Activated naive CD4-positive, alpha-beta T cell treated with anti-CD3 and anti-CD28 coated beads for 36 hours (primary cell): ENCODE measurements around the gene HS1BP3. TPM values are rescaled to one million over a fixed set of nuclear protein-coding genes. Genes with fewer than 3 reads are reported as not detected.

Source experiments
- CTCF ChIA-PET: fragments of 350-600 bp; sonication (Branson Sonifier 250); formaldehyde crosslinking; loops from one replicate; lab custom pipeline; 2021; ENCODE audit warnings: antibody characterized with exemption; lab: Charles Lee
- DNase-seq: peaks from one replicate; pipeline ENCODE4 v3.0.0-alpha.2; 2020
- H3K27ac Mint-ChIP-seq: one replicate; pipeline ENCODE4 v1.8.0; 2021; ENCODE audit warnings: mild to moderate bottlenecking, mixed read lengths
- H3K27me3 Mint-ChIP-seq: one replicate; pipeline ENCODE4 v1.8.0; 2021; ENCODE audit warnings: low read depth, mixed read lengths
- H3K36me3 Mint-ChIP-seq: one replicate; pipeline ENCODE4 v1.8.0; 2021; ENCODE audit warnings: low read depth, mixed read lengths
- H3K4me1 Mint-ChIP-seq: one replicate; pipeline ENCODE4 v1.8.0; 2021; ENCODE audit warnings: low read depth, mixed read lengths
- H3K4me3 Mint-ChIP-seq: one replicate; pipeline ENCODE4 v1.8.0; 2021; ENCODE audit warnings: mild to moderate bottlenecking, moderate library complexity, mixed read lengths
- H3K9me3 Mint-ChIP-seq: one replicate; pipeline ENCODE4 v1.8.0; 2021; ENCODE audit warnings: mixed read lengths
- intact Hi-C: fragments of 100-400 bp; cut with micrococcal nuclease; formaldehyde crosslinking; loops from one replicate; pipeline ENCODE4 v1.15.1; 2023
- total RNA-seq, 2 experiments: library from RNA; stranded (reverse); gene quantifications; one replicate each; pipeline ENCODE4 v1.2.3, GENCODE V29; 2021

Gene HS1BP3
- total RNA-seq, 2 experiments from 2014 or later = 6.0 to 6.1 TPM

- Mint-ChIP-seq H3K36me3 (peaks cover 2% of the 10 kb centered on the region), H3K9me3 (peaks cover 4% of the 10 kb centered on the region), H3K4me3 (no peak overlapping the region), H3K4me1 (peaks cover 9% of the 10 kb centered on the region), H3K27me3 (no peaks in the 10 kb centered on the region), H3K27ac (peak overlapping the region; percentile 16)
- intact Hi-C loops = no loop called here
- peak; percentile 32 for DNase-seq
- CTCF ChIA-PET = interaction anchor here (0.6 to 1.7 kb wide), 3 partner anchors 67 to 206 kb away, joined by 3 to 5 read pairs (median 5); partner anchors contain the start of gene HS1BP3
These were observed 74.2 kb downstream of the HS1BP3 start for GRCh38 chr2:20576598-20577115.

GRCh38 chr2:20575935-20576597, 74.8 kb downstream of the HS1BP3 start:
- Mint-ChIP-seq H3K36me3 (peaks cover 2% of the 10 kb centered on the region), H3K9me3 (peaks cover 4% of the 10 kb centered on the region), H3K27me3 (no peaks in the 10 kb centered on the region), H3K4me1 (peaks cover 9% of the 10 kb centered on the region), H3K27ac (peak overlapping the region; percentile 16), H3K4me3 (no peak overlapping the region)
- no peak for DNase-seq
- intact Hi-C loops = no loop called here
- CTCF ChIA-PET = interaction anchor here (0.6 to 1.7 kb wide), 3 partner anchors 68 to 344 kb away, joined by 3 to 5 read pairs (median 3); partner anchors contain the start of gene HS1BP3

DNA sequence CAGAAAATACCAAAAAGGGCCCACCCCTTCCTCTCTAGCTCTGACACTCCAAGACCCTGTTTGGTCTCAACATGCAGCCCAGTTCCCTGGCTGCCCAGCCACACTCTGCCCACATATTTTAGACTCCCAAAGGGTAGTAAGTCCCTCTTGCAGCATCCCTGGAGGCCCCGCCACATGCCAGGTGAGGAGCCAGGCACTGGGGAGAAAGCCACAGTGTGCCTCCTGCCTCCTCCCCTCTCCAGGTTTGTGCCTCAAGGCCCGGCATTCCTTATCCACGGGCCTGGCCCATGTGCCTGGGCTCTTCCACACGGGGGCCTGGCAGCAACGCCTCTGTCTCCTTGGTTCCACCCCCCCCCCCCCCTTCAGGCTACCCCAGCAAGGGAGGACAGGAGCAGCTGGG, 75.5 kb downstream of the HS1BP3 start:
- H3K9me3 Mint-ChIP-seq = no peaks in the 10 kb centered on the region
- no peak overlapping the region for H3K4me3 Mint-ChIP-seq
- no peak overlapping the region for H3K27ac Mint-ChIP-seq
- CTCF ChIA-PET = interaction anchor here (1.7 kb wide), 1 partner anchor 75 kb away, joined by 5 read pairs; the partner anchor contains the start of gene HS1BP3
- H3K27me3 Mint-ChIP-seq = no peaks in the 10 kb centered on the region
- intact Hi-C loops = no loop called here
- DNase-seq = no peak
- no peaks in the 10 kb centered on the region for H3K36me3 Mint-ChIP-seq
- peaks cover 9% of the 10 kb centered on the region for H3K4me1 Mint-ChIP-seq

DNA sequence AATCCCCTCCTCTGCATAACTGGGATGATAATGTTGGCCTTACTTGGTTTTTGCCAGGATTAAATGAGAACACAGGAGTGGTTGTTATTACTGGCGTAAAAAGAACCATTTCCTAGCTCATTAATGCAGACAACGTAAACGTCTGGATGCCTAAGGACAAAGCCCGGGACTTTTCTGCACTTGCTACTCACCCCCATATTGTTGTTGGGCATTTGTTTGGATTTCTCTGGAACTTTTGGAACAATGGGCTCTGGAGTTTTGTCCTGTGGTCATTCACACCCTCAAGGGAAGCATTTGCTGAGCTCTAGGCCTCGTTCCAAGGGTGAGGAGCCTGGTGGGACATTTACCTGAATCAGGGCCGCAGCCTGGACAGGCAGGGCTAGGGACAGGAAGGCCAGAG, 76.0 kb downstream of the HS1BP3 start:
- H3K9me3 Mint-ChIP-seq = no peaks in the 10 kb centered on the region
- no peaks in the 10 kb centered on the region for H3K36me3 Mint-ChIP-seq
- H3K27ac Mint-ChIP-seq = no peak overlapping the region
- DNase-seq = no peak
- H3K4me3 Mint-ChIP-seq = no peak overlapping the region
- CTCF ChIA-PET = interaction anchor here (1.7 kb wide), 1 partner anchor 76 kb away, joined by 5 read pairs; the partner anchor contains the start of gene HS1BP3
- peaks cover 9% of the 10 kb centered on the region for H3K4me1 Mint-ChIP-seq
- H3K27me3 Mint-ChIP-seq = no peaks in the 10 kb centered on the region
- intact Hi-C loops = no loop called here

- H3K27ac Mint-ChIP-seq = no peak overlapping the region
- peaks cover 9% of the 10 kb centered on the region for H3K4me1 Mint-ChIP-seq
- intact Hi-C loops = no loop called here
- no peaks in the 10 kb centered on the region for H3K9me3 Mint-ChIP-seq
- H3K27me3 Mint-ChIP-seq = no peaks in the 10 kb centered on the region
- CTCF ChIA-PET = no interaction called here
- no peak overlapping the region for H3K4me3 Mint-ChIP-seq
- H3K36me3 Mint-ChIP-seq = no peaks in the 10 kb centered on the region
- DNase-seq = no peak
These were observed 76.4 kb downstream of the HS1BP3 start for GRCh38 chr2:20574423-20574911.

DNA sequence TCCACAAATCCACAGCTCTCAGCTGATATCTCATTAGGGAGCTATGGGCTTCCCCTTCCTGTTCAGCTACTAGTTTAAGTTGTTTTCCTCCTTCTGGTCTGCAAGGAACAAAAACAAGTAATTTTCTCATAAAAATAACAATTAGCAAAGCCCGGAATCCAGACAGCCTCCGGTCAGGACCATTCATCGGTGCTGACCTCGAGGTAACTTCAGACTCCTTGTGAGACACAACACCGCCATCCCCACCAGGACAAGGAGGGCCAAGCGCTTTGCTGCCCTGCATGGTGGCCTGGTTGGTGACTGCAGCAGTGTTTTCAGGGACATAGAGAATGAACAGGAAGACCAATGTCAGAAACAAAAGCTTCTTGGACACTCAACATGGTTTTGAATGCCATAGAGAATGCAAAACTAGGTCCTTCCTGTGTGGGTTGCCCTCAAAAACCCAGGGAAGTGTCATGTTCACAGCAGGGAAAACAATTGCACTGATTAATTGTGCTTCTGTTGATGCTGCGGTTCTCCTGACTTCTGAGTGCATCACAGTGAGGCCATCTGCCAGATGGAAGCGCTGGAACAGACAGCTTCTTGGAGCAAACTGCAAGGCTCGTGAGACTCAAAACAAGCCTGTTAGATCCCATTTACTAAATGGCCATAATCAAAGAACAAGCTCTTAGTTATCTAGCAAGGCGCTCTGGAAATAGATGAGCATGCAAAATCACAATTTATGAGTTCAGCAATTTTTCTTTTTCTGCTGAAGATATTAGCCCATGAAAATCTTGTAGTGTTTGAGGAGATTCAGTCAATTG, 77.1 kb downstream of the HS1BP3 start:
- no peak for DNase-seq
- Mint-ChIP-seq H3K9me3 (no peaks in the 10 kb centered on the region), H3K36me3 (no peaks in the 10 kb centered on the region), H3K27ac (no peak overlapping the region), H3K27me3 (no peaks in the 10 kb centered on the region), H3K4me1 (peaks cover 9% of the 10 kb centered on the region), H3K4me3 (no peak overlapping the region)
- CTCF ChIA-PET = interaction anchor here (1.0 kb wide), 1 partner anchor 16 kb away, joined by 3 read pairs; no protein-coding TSS in a partner anchor
- intact Hi-C loops = no loop called here

DNA sequence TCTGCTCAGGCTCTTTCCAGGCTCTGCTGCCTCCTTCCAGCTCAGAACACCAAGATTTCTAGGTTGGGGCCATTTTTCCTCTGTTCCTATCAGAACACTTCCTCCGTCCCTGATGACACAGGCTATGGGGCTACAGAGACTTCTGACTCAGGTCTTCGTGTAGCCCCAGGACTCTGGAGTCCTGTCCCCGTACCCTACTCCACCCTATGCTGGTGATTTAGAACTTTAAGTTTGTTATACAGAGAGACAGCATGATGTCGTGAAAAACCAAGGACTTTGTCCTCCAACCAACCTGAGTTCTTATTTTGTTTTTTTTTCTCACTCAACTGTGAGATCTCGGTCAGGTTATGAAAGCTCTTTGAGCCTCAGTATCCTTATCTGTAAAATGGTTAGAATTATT, 78.7 kb downstream of the HS1BP3 start:
- intact Hi-C loops = no loop called here

DNA sequence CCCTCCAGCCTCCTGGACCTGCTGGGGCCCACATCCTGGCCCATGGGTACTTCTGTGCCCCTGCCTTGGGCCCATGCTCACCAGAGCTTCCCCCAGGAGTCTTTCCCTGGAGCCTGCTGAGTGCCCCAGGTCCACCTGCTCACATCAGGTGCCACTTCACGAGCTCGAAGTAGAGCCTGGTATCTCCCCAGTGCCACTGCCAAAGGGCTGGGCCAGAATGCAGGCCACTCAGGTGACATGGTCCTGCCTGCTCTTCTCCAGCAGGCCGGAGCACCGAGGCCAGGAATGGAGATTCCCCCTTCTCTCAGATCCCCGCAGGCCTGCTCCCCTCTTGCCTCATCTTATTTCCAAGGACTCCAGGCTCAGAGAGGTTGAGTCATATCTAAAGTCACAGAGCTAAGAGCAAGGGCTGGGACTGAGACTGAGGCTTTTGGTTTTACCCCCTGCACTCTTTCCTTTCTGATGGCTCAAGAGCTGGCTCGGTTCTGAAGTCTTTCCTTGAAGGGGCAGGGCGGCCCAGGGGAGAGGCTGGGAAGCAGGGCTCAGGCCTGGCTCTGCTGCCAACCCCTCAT, 79.2 kb downstream of the HS1BP3 start:
- Mint-ChIP-seq H3K36me3 (no peaks in the 10 kb centered on the region), H3K27me3 (no peaks in the 10 kb centered on the region), H3K4me1 (peaks cover 6% of the 10 kb centered on the region), H3K9me3 (no peaks in the 10 kb centered on the region), H3K4me3 (no peak overlapping the region), H3K27ac (no peak overlapping the region)
- intact Hi-C loops = no loop called here
- no peak for DNase-seq
- CTCF ChIA-PET = interaction anchor here (0.7 kb wide), 1 partner anchor 69 kb away, joined by 3 read pairs; no protein-coding TSS in a partner anchor

More for the DNA sequence above, 78.7 kb downstream of the HS1BP3 start:
- Mint-ChIP-seq H3K9me3 (no peaks in the 10 kb centered on the region), H3K27me3 (no peaks in the 10 kb centered on the region), H3K27ac (no peak overlapping the region), H3K4me1 (peaks cover 9% of the 10 kb centered on the region), H3K4me3 (no peak overlapping the region), H3K36me3 (no peaks in the 10 kb centered on the region)
- CTCF ChIA-PET = interaction anchor here (0.7 kb wide), 1 partner anchor 68 kb away, joined by 3 read pairs; no protein-coding TSS in a partner anchor
- no peak for DNase-seq

DNA sequence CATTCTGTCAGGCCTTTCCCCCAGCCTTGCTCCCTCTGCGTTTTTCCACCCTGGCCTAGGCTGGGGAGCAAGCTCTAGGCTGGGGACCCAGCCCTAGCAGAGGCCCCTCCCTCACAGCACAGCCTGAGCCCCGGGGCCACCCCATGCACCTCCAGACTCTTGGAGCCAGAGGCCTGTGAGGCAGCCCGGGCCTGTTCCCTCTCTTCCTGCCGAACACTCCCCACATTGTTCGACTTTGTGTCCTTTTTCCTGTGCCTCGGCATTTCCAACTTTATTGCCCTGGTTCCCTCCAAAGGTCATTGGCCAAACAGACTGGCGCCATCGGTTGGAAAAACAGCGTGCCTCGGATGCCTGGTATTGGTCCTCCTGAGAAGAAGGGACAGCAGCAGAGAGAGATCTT, 79.7 kb downstream of the HS1BP3 start:
- no peak overlapping the region for H3K4me3 Mint-ChIP-seq
- intact Hi-C loops = no loop called here
- peaks cover under 1% of the 10 kb centered on the region for H3K4me1 Mint-ChIP-seq
- DNase-seq = no peak
- CTCF ChIA-PET = interaction anchor here (0.7 kb wide), 1 partner anchor 69 kb away, joined by 3 read pairs; no protein-coding TSS in a partner anchor
- no peaks in the 10 kb centered on the region for H3K36me3 Mint-ChIP-seq
- no peaks in the 10 kb centered on the region for H3K27me3 Mint-ChIP-seq
- H3K27ac Mint-ChIP-seq = no peak overlapping the region
- no peaks in the 10 kb centered on the region for H3K9me3 Mint-ChIP-seq

- intact Hi-C loops = no loop called here
These were observed 80.6 kb downstream of the HS1BP3 start for GRCh38 chr2:20570249-20570648.

DNA sequence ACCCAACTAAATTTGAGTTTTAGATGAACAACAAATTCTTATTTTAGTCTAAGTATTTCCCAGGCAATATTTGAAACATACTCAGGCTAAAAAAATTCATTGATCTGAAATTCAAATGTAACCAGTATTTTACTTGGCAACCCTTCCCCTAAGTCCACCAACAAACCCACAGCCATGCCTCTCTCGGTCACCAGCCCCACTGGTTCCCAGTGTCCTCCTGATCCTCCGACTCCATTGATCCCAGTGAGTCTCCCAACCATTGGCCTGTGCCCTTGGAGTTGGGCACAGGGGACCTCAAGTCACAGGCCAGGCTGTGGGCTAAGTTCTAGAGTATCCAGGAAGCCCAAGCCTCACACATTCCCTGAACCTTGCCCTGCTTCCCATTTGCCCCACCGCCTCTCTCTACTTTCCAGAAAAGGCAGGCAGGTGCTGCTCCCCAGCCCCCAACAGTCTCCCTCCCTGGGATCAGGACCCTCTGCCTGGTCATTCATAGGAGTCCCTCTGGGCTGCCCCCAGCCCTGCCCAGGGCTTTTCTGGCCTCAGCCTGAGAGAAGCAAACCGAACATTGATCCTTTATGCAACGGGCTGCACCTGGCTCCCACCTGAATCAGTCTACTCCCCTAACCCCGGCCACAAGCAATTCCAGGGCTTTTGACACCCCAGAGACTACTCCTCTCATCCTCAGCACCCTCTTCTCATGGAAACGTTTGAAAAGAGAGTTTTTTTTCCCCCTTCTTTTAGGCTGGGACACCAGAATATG, 81.3 kb downstream of the HS1BP3 start:
- Mint-ChIP-seq H3K27me3 (peaks cover 3% of the 10 kb centered on the region), H3K4me1 (no peaks in the 10 kb centered on the region), H3K36me3 (no peaks in the 10 kb centered on the region), H3K9me3 (no peaks in the 10 kb centered on the region), H3K27ac (no peak overlapping the region), H3K4me3 (no peak overlapping the region)
- intact Hi-C loops = no loop called here
- CTCF ChIA-PET = no interaction called here
- no peak for DNase-seq

More at GRCh38 chr2:20570249-20570648, 80.6 kb downstream of the HS1BP3 start:
- H3K4me1 Mint-ChIP-seq = no peaks in the 10 kb centered on the region
- H3K4me3 Mint-ChIP-seq = no peak overlapping the region
- no peak overlapping the region for H3K27ac Mint-ChIP-seq
- CTCF ChIA-PET = no interaction called here
- no peaks in the 10 kb centered on the region for H3K36me3 Mint-ChIP-seq
- no peak for DNase-seq
- peaks cover 2% of the 10 kb centered on the region for H3K27me3 Mint-ChIP-seq
- no peaks in the 10 kb centered on the region for H3K9me3 Mint-ChIP-seq
